GOT3 (cell line): ENCODE results near the gene U2AF2.
"Not testable (repeated sequence)": the region's sequence is repeated elsewhere in the genome, so short reads cannot be mapped to it uniquely, and the experiment has no call there.

Experiments used
- DNase-seq: peaks from one replicate; lab custom pipeline; 2025; ENCODE audit warnings: mixed read lengths; lab: John Stamatoyannopoulos, UW

U2AF2 gene

GRCh38 chr19:55705972-55706371 lies 51.1 kb downstream of the U2AF2 start:
- DNase-seq: no peak

- no peak for DNase-seq
These were observed 56.9 kb downstream of the U2AF2 start for GRCh38 chr19:55711719-55712118.

- DNase-seq: no peak
These were observed 58.2 kb downstream of the U2AF2 start for GRCh38 chr19:55712804-55713631.

GRCh38 chr19:55716531-55716930 lies 61.7 kb downstream of the U2AF2 start:
- DNase-seq: no peak

GRCh38 chr19:55717251-55717650 lies 62.4 kb downstream of the U2AF2 start:
- DNase-seq: no peak

- DNase-seq: not testable (repeated sequence)
These were observed 63.3 kb downstream of the U2AF2 start for GRCh38 chr19:55717879-55718711.

GRCh38 chr19:55720214-55720746 lies 65.4 kb downstream of the U2AF2 start:
- no peak for DNase-seq

- no peak for DNase-seq
These were observed 66.0 kb downstream of the U2AF2 start for GRCh38 chr19:55720801-55721200.

GRCh38 chr19:55723491-55723890 lies 68.7 kb downstream of the U2AF2 start:
- DNase-seq: no peak
